OCI-LY1 (cell line): Measurements from ENCODE around the gene CCNY.

Source experiments
- EZH2 ChIP-seq: fragments of 200-600 bp; sonication (generic), shearing (Covaris generic); IDR thresholded peaks from 2 replicates; pipeline ENCODE4 v1.8.0; 2017; ENCODE audit warnings: borderline replicate concordance, mixed run types, mild to moderate bottlenecking, antibody characterized with exemption, low read length, moderate library complexity, mixed read lengths
- TF ChIP-seq, protein P1 (sequence below): fragments of 200-600 bp; sonication (generic), shearing (Covaris generic); IDR thresholded peaks from 2 replicates; pipeline ENCODE4 v1.5.1; 2017; ENCODE audit warnings: mild to moderate bottlenecking, antibody characterized with exemption, low read length, moderate library complexity, mixed read lengths

DNA sequence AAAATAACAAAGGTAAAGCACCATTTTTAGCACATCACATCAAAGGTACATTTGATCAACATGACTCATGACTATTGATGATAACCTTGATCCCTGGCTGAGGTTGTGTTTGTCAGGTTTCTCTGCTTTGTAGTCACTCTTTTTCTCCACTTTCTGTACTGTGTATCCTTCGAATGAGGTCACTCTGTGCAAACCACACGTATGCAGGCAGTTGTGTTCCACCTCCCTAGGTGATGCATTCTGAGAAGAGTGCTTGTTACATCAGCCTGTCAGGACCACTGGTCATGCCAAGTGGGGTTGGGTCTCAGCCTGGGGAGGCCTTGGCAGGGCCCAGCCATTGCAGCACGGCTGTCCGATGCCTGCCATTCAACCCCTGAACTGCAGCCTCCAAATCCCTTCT is 206.0 kb downstream of the CCNY start:
- TF ChIP-seq, protein P1, sequence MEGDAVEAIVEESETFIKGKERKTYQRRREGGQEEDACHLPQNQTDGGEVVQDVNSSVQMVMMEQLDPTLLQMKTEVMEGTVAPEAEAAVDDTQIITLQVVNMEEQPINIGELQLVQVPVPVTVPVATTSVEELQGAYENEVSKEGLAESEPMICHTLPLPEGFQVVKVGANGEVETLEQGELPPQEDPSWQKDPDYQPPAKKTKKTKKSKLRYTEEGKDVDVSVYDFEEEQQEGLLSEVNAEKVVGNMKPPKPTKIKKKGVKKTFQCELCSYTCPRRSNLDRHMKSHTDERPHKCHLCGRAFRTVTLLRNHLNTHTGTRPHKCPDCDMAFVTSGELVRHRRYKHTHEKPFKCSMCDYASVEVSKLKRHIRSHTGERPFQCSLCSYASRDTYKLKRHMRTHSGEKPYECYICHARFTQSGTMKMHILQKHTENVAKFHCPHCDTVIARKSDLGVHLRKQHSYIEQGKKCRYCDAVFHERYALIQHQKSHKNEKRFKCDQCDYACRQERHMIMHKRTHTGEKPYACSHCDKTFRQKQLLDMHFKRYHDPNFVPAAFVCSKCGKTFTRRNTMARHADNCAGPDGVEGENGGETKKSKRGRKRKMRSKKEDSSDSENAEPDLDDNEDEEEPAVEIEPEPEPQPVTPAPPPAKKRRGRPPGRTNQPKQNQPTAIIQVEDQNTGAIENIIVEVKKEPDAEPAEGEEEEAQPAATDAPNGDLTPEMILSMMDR: no peak
- no peak for TF ChIP-seq EZH2
